Measurements from ENCODE around the gene NMNAT3. TPM values are rescaled to one million over a fixed set of nuclear protein-coding genes. Genes with fewer than 3 reads are reported as not detected.

Gene NMNAT3
- total RNA-seq, 4 donors from 2014 or later = 3.5 to 9.5 (median 7.2) TPM

DNA sequence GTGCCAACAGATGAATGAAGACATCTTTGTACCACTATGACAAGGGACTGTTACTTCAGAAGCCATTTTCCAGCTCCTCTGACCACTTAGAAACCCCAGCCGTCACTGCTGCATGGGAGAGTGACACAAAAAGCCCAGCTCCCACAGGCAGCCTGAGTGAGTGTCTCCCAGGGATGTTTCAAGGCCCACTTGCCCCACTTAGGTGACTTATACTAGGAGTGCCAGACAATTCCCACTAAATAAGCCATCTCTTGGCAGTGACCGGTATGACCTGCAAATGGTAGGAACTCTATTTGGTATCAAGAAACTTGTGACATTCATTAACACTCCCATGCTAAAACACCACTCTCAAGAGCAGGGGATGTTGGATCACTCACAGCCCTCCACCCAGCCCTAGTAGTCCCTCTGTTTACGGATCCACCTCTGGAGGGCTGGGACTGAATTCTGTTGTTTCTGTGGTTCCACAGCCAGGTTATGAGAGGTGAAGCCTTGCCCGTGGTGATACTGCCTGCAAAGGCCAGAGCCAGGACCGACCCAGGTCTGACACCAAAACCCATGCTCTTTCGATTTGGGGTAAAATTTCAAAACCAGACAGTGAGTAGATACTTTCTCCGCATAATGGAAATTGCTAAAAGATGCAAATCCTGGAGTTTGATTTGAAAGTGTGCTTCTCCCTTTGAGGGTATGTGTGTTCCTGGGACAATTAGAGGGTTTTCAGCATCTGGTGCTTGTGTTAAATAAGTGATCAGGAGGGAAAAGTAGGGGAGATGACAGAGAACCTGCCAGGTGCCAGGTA lies 152.7 kb downstream of the NMNAT3 start:
- TF ChIP-seq, protein P1, sequence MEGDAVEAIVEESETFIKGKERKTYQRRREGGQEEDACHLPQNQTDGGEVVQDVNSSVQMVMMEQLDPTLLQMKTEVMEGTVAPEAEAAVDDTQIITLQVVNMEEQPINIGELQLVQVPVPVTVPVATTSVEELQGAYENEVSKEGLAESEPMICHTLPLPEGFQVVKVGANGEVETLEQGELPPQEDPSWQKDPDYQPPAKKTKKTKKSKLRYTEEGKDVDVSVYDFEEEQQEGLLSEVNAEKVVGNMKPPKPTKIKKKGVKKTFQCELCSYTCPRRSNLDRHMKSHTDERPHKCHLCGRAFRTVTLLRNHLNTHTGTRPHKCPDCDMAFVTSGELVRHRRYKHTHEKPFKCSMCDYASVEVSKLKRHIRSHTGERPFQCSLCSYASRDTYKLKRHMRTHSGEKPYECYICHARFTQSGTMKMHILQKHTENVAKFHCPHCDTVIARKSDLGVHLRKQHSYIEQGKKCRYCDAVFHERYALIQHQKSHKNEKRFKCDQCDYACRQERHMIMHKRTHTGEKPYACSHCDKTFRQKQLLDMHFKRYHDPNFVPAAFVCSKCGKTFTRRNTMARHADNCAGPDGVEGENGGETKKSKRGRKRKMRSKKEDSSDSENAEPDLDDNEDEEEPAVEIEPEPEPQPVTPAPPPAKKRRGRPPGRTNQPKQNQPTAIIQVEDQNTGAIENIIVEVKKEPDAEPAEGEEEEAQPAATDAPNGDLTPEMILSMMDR (IDR thresholded peaks at IDR 0.05) = no peak
- ATAC-seq (ENCODE audit: low FRiP score) = no peak

DNA sequence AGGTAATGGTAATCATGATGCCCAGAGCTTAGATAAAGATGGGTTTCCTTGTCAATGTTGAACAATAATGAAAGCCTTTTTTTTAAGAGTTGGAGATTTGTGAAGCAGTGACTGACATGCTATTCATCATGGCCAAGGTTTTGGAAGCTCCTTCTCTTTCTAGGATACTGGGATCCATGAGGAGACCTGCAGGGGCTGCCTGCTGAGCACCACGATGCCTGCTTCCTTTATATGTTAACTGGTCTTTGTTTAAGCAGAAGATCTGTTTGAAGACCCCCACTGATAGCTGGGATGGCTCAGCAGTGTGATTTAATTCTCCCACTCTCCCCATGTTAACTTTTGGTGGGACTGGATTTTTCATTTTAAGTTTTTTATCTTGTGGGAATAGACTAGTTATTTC lies 154.1 kb downstream of the NMNAT3 start:
- ATAC-seq (ENCODE audit: low FRiP score) = no peak
- no peak for DNase-seq (ENCODE audit: low spot score)
- TF ChIP-seq, protein P1 (IDR thresholded peaks at IDR 0.05) = no peak

More for the DNA sequence above, 152.7 kb downstream of the NMNAT3 start:
- no peak for DNase-seq (ENCODE audit: low spot score)

DNA sequence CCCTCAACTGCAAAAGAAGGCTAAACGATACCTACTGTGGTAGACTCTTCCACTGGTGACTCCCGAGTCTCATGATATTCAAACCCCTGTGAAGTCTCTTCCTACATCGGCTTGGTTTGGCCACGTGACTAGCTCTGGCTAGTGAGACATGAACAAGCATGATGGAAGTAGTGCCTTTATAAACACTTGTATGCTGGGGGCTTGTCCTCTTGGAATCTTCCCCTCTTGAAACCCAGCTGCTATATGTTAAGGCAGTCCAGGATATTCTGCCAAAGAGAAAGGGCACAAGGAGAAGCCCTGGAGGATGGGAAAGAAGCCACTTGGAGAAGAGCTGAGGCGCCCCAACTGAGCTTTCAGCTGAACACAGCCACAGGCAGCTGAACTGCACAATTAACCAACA lies 154.6 kb downstream of the NMNAT3 start:
- TF ChIP-seq, protein P1 (IDR thresholded peaks at IDR 0.05) = no peak
- no peak for ATAC-seq (ENCODE audit: low FRiP score)
- DNase-seq (ENCODE audit: low spot score) = no peak

DNA sequence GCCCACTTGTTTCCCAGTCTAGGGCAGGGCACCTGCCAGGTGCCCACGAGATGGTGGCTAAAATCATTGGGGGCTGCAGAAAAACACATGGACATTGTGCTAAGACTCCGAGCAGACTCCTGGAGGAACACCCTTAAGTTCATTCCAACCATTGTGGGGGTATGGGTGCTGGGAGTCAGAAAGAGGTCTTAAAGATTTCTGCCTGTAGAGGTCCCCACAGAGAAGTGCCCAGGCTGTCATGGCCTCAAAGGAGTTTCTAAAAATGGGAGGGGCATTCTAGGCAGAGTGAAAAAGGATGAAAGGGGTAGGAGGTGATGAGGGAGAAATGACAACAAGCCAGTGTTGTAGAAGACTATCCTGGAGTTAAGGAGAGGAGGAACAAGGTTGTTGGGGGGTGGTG lies 155.4 kb downstream of the NMNAT3 start:
- TF ChIP-seq, protein P1 (IDR thresholded peaks at IDR 0.05) = no peak
- ATAC-seq (ENCODE audit: low FRiP score) (no peak), DNase-seq (ENCODE audit: low spot score) (no peak)

DNA sequence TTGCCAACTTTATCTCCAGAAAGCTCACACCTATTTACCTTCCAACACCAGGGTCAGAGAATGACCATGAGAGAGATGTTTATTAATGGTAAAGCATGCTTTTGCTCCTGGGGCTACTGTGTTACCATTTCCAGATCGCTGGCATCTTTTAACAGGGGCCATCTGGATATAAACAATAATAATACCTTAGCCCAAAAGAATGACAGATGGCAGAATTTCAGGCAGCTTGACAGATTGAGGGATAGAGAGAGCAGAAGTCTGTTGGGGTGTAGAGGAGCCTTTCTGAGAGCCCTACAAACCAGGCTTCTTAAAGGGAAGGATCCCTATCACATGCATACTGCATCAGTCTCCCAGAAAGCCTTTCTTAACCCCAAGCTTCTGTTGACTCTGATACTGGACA lies 156.0 kb downstream of the NMNAT3 start:
- no peak for ATAC-seq (ENCODE audit: low FRiP score)
- TF ChIP-seq, protein P1 (IDR thresholded peaks at IDR 0.05) = no peak
- no peak for DNase-seq (ENCODE audit: low spot score)

DNA sequence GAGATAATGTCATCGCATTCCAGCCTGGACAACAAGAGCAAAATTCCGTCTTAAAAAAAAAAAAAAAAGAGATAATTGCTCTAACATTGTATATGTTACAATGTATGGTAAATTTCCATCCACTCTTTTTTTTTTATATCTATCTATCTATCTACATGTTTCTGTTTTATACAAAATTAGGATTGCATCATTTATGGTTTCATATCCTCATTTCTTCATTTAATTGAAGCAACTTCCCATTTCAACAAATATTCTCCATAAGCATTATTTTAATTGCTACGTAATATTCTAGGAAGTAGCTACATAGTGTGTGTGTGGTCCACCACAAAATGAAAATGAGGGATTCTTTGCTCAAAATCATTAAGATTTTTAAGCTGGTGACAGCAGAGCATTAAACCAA lies 156.6 kb downstream of the NMNAT3 start:
- TF ChIP-seq, protein P1 (IDR thresholded peaks at IDR 0.05) = no peak
- ATAC-seq (ENCODE audit: low FRiP score) (no peak), DNase-seq (ENCODE audit: low spot score) (no peak)

Data from omental fat pad (tissue), 4 donors.